Activated CD8-positive, alpha-beta T cell treated with anti-CD3 and anti-CD28 coated beads for 36 hours (primary cell): ENCODE data around the gene RNPEP. TPM values are rescaled to one million over a fixed set of nuclear protein-coding genes. Genes with fewer than 3 reads are reported as not detected.

Experiments used
- ATAC-seq: fragments of 200-7000 bp; cut with Tn5 transposase; one replicate; pipeline ENCODE4 v1.10.0; 2021; ENCODE audit warnings: mild to moderate bottlenecking, moderate library complexity
- CTCF ChIA-PET: fragments of 350-600 bp; sonication (Branson Sonifier 250); formaldehyde crosslinking; loops from one replicate; lab custom pipeline; 2021; ENCODE audit warnings: antibody characterized with exemption; lab: Charles Lee
- POLR2A ChIA-PET: fragments of 350-600 bp; sonication (Branson Sonifier 250); formaldehyde crosslinking; loops from one replicate; lab custom pipeline; 2021; ENCODE audit warnings: antibody characterized with exemption; lab: Charles Lee
- DNase-seq: peaks from one replicate; pipeline ENCODE4 v3.0.0-alpha.2; 2020
- H3K27ac Mint-ChIP-seq: one replicate; pipeline ENCODE4 v1.8.0; 2021; ENCODE audit warnings: mild to moderate bottlenecking, mixed read lengths
- H3K27me3 Mint-ChIP-seq: one replicate; pipeline ENCODE4 v1.8.0; 2021; ENCODE audit warnings: mixed read lengths
- H3K36me3 Mint-ChIP-seq: one replicate; pipeline ENCODE4 v1.8.0; 2021; ENCODE audit warnings: low read depth, mixed read lengths
- H3K4me1 Mint-ChIP-seq: one replicate; pipeline ENCODE4 v1.8.0; 2021; ENCODE audit warnings: low read depth, mixed read lengths
- H3K4me3 Mint-ChIP-seq: one replicate; pipeline ENCODE4 v1.8.0; 2021; ENCODE audit warnings: mild to moderate bottlenecking, moderate library complexity, mixed read lengths
- H3K9me3 Mint-ChIP-seq: one replicate; pipeline ENCODE4 v1.8.0; 2021; ENCODE audit warnings: mixed read lengths
- intact Hi-C: fragments of 100-400 bp; cut with micrococcal nuclease; formaldehyde crosslinking; loops from one replicate; pipeline ENCODE4 v1.10.0; 2022
- total RNA-seq, 2 experiments: library from RNA; stranded (reverse); gene quantifications; one replicate each; pipeline ENCODE4 v1.2.3, GENCODE V29; 2021
- TF ChIP-seq, protein P1 (sequence below): fragments of 200-600 bp; IDR thresholded peaks from one replicate; pipeline ENCODE4 v1.8.0; 2022; ENCODE audit warnings: antibody characterized with exemption, mild to moderate bottlenecking

The RNPEP gene
- total RNA-seq, 2 experiments from 2014 or later: 37.8 to 39.5 TPM

DNA sequence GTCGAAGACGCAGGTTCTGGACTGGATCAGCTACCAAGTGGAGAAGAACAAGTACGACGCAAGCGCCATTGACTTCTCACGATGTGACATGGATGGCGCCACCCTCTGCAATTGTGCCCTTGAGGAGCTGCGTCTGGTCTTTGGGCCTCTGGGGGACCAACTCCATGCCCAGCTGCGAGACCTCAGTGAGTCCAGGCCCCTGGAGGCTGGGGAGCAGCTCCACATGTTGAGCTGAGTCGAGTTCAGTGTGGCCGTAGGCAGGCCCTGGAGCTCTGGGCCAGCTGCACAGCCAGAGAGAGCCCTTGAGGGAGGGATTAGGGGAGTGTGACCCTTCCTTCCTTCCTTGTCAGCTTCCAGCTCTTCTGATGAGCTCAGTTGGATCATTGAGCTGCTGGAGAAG is 29.5 kb downstream of the RNPEP start:
- intact Hi-C loops: no loop called here
- ChIA-PET POLR2A (no interaction called here), CTCF (interaction anchor here (0.9 to 7.2 kb wide), 4 partner anchors 12 to 123 kb away, joined by 3 to 46 read pairs (median 14); no protein-coding TSS in a partner anchor)
- Mint-ChIP-seq H3K27ac (no peak overlapping the region), H3K36me3 (peaks cover 2% of the 10 kb centered on the region), H3K27me3 (no peaks in the 10 kb centered on the region), H3K9me3 (no peaks in the 10 kb centered on the region), H3K4me1 (peaks cover 2% of the 10 kb centered on the region), H3K4me3 (no peak overlapping the region)
- TF ChIP-seq, protein P1, sequence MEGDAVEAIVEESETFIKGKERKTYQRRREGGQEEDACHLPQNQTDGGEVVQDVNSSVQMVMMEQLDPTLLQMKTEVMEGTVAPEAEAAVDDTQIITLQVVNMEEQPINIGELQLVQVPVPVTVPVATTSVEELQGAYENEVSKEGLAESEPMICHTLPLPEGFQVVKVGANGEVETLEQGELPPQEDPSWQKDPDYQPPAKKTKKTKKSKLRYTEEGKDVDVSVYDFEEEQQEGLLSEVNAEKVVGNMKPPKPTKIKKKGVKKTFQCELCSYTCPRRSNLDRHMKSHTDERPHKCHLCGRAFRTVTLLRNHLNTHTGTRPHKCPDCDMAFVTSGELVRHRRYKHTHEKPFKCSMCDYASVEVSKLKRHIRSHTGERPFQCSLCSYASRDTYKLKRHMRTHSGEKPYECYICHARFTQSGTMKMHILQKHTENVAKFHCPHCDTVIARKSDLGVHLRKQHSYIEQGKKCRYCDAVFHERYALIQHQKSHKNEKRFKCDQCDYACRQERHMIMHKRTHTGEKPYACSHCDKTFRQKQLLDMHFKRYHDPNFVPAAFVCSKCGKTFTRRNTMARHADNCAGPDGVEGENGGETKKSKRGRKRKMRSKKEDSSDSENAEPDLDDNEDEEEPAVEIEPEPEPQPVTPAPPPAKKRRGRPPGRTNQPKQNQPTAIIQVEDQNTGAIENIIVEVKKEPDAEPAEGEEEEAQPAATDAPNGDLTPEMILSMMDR: no peak
- ATAC-seq: no peak
- DNase-seq: no peak

DNA sequence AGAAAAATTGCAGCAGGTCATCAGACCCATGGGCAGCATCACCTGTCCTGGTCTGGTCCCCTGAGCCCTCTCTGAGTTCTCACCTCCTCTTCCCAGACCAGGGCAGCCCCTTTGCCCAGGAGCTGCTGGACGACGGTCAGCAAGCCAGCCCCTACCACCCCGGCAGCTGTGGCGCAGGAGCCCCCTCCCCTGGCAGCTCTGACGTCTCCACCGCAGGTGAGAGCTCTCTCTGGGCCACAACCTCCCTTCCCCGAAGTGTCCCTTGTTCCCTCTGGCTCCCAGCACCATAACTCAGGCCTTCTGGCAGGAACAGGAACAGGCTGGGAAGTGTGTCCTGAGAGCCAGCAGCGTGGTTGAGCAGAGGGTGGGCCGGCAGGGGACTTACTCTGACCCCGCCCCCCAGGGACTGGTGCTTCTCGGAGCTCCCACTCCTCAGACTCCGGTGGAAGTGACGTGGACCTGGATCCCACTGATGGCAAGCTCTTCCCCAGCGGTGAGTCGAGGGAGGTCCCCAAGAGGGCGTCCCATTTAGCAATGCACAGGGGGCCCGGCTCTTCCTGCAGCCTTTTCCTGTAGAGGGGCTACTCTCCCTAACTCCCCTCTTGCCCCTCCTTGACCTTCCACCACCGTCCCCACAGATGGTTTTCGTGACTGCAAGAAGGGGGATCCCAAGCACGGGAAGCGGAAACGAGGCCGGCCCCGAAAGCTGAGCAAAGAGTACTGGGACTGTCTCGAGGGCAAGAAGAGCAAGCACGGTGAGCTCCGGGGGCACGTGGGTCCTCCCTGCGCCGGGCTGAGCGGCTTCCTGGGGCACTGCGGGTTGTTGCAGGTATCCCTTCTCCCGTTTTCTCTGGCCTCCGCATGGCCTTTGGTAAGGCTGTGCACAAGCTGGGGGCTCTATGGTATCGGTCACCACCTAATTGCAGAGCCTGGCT is 30.4 kb downstream of the RNPEP start:
- TF ChIP-seq, protein P1: no peak
- Mint-ChIP-seq H3K27ac (no peak overlapping the region), H3K27me3 (no peaks in the 10 kb centered on the region), H3K4me1 (peaks cover 2% of the 10 kb centered on the region), H3K36me3 (no peaks in the 10 kb centered on the region), H3K9me3 (no peaks in the 10 kb centered on the region), H3K4me3 (no peak overlapping the region)
- ATAC-seq (no peak), DNase-seq (no peak)
- CTCF ChIA-PET: interaction anchor here (0.9 to 7.2 kb wide), 4 partner anchors 13 to 122 kb away, joined by 3 to 46 read pairs (median 14); no protein-coding TSS in a partner anchor
- intact Hi-C loops: no loop called here
- POLR2A ChIA-PET: no interaction called here

DNA sequence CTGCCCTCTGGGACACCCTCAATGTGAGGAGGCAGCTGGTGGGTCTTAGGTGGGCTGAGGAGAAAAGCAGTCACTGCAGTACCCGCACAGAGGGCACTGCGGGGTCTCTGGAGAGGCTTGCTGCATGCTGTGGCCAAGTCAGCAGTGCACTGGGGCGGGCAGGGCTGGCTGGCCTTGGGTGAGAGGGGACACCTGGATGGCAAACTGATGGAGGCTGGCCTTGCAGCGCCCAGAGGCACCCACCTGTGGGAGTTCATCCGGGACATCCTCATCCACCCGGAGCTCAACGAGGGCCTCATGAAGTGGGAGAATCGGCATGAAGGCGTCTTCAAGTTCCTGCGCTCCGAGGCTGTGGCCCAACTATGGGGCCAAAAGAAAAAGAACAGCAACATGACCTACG is 31.2 kb downstream of the RNPEP start:
- Mint-ChIP-seq H3K27ac (no peak overlapping the region), H3K36me3 (no peaks in the 10 kb centered on the region), H3K4me3 (no peak overlapping the region), H3K27me3 (no peaks in the 10 kb centered on the region), H3K4me1 (peaks cover 2% of the 10 kb centered on the region), H3K9me3 (no peaks in the 10 kb centered on the region)
- DNase-seq (no peak), ATAC-seq (no peak)
- ChIA-PET CTCF (interaction anchor here (7.2 kb wide), 1 partner anchor 122 kb away, joined by 46 read pairs; no protein-coding TSS in a partner anchor), POLR2A (no interaction called here)
- intact Hi-C loops: no loop called here
- TF ChIP-seq, protein P1: no peak

DNA sequence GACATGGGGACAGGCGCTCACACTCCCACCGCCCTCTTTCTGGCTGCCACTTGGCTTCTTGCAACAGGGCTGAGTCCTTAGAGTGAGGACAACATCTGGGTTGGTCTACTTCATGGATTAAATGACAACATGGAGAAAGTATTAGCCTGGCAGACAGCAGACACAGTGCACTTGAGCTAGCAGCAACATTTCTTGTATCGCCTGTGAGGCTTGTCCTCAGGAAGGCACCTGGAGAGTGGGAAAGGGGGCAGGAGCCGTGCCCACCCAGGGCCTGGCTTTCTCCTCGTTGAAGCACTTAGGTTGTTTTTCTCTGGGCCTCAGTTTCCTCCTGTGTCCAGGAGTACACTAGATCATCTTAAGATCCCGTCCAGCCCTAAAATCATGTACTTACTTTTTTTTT is 31.6 kb downstream of the RNPEP start:
- ATAC-seq (no peak), DNase-seq (no peak)
- H3K4me1 Mint-ChIP-seq: peaks cover 2% of the 10 kb centered on the region
- no peaks in the 10 kb centered on the region for H3K36me3 Mint-ChIP-seq
- H3K27me3 Mint-ChIP-seq: peaks cover 4% of the 10 kb centered on the region
- H3K9me3 Mint-ChIP-seq: no peaks in the 10 kb centered on the region
- no peak overlapping the region for H3K4me3 Mint-ChIP-seq
- H3K27ac Mint-ChIP-seq: no peak overlapping the region
- CTCF ChIA-PET: no interaction called here
- intact Hi-C loops: no loop called here
- TF ChIP-seq, protein P1: no peak
- POLR2A ChIA-PET: no interaction called here
